NCI-H2196 (cell line): Measurements from ENCODE around the gene WFDC5.
"Not testable (repeated sequence)": the region's sequence is repeated elsewhere in the genome, so short reads cannot be mapped to it uniquely, and the experiment has no call there.

ENCODE experiments used
- DNase-seq: peaks from one replicate; lab custom pipeline; 2025; ENCODE audit not compliant: unreplicated experiment; lab: John Stamatoyannopoulos, UW

The WFDC5 gene, protein sequence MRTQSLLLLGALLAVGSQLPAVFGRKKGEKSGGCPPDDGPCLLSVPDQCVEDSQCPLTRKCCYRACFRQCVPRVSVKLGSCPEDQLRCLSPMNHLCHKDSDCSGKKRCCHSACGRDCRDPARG

DNA sequence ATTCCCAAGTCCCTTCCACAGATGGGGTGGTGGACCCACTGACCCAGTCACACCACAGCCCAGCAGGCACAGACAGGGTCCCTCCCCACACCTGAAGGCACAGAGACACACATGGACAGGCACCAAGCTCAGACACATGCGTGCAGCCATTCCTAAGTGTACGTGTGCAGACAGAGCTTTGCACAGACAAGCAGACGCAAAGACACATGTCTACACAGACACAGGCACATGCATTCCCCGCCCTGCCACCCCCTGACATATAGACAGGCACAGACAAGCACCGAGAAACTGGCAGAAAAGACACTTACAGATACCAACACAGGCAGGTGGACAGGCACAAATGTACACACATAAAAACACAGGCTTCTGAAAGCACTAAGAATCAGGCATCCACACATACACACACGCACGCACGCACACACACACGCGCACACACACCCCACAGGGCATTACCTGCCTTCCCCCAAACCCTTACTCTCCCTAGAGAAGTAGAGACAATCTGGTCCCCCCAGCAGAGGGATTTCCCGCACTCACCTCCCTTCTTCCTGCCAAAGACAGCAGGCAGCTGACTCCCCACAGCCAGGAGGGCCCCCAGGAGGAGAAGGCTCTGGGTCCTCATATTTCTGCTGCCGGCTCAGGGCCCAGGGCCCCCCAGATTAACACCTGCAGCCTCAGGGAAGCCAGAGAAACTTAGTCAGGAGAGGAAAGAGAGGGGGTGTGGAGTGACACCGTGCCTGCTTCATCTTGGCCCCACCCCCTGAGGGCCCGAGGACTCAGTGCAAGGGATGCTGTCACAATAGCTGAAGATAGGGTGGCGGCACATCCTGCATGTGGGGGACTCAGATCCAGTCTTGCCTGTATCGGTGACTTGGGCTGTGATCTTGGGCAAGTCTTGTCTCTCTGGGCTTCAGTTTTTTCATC, at the start of gene WFDC5:
WFDC5 (minus strand) TSS at position 710 of the 921 bp plus-strand sequence; CDS start at position 619, 91 bp downstream.
- no peak for DNase-seq

DNA sequence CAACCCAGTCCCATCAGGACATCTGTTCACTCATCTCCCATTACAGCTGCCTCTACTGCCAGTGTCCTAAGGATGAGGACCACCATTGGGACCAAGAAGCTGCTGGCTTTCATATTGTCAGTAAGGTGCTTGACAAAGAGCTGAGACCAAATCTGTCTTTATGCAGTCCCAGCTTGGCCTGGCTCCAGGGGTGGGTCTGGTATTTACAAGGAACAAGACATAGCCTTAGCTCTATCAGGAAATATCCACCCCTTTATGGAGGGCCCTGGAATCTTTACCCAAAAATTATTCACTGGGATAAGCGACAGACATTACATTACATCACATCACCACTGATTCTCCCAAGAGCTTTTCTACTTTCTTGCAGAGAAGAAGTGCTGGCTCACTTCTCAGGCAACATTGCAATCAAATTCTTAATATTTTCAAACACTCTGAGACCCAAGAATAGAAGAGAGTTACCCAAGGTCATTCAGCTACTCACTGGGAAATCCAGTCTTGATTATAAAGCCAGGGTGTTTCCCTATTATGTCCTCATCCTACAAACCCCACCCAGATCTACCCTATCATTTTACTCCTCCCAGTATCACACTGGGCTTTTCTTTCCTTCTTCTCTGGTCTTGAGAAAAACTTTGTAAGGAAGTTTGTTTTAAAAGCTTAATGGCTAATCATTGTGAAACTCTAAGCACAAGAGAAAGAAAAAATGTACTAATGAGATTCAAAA, 48.3 kb upstream of the WFDC5 start:
- DNase-seq: no peak

DNA sequence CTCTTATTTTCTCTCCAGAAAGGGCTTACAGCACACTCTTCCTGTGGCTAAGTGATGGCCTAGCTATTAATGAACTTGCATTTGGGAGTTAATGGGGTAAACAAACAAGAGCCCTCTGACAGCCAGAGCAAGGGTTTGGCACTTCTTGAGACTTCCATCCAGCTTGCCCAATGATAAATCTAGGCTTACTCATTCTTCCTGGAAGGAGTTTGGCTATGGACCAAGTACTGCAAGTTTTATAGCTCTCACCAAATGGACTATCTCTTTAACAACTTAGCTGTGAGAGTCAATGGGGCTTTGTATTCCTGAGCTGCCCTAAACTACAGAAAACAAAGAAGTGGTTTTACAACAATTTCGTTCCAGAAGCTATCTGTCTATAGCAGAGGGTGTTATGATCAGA, 43.0 kb upstream of the WFDC5 start:
- peak; percentile 16 for DNase-seq

DNA sequence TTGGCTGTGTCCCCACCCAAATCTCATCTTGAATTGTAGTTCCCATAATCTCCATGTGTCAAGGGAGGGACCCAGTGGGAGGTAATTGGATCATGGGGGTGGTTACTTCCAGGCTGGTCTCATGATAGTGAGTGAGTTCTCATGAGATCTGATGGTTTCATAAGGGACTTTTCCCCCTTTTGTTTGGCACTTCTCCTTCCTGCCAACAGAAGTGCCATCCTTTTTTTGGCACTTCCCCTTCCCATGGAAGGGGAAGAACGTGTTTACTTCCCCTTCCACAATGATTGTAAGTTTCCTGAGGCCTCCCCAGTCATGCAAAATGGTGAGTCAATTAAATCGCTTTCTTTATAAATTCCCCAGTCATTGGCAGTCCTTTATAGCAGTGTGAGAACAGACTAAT, 41.7 kb upstream of the WFDC5 start:
- no peak for DNase-seq

DNA sequence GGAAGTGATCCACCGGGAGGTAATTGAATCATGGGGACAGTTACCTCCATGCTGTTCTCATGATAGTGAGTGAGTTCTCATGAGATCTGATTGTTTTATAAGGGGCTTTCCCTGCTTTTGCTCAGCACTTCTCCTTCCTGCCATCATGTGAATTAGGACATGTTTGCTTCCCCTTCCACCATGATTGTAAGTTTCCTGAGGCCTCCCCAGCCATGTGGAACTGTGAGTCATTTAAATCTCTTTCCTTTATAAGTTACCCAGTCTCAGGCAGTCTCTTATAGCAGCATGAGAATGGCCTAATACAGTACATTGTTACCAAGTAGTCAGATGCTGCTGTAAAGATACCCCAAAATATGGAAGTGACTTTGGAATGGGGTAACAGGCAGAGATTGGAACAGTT, 39.8 kb upstream of the WFDC5 start:
- DNase-seq: not testable (repeated sequence)

DNA sequence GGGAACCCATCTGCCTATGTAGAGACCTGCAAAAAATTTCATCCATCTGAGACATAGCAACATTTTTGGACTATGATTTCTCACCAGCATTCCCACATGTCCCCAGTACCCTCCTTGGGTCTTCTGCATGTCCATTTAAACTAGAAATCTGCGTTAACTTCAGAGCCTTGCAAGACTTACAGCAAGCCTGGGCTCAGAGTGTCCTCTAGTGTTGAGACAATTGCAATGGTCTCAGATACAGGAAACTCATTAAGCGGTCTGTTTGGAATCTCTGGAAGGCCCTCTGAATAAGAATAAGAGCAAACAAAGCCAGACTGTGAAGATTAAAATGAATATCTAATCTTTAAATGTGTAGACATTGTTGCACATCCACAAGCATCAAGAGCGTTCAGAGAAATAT, 39.2 kb upstream of the WFDC5 start:
- DNase-seq: no peak

DNA sequence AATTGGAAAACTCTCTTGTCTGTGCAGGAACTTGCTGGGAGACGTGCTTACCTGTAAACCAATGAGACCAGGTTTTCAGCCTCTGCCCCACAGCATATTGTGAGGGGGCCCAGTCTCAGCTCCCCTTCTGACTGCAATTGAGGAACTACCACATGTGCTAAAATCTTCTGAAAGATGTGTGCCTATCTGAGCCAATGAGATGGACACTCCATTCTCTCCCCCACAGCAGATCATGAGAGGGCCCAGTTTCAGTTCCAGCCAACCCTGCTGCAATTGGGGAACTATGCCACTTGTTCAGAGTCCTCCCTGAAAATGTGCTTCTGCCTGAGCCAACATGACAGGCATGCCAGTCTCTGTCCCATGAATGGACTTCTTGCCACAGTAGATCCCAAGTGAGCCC, 38.8 kb upstream of the WFDC5 start:
- DNase-seq: no peak

DNA sequence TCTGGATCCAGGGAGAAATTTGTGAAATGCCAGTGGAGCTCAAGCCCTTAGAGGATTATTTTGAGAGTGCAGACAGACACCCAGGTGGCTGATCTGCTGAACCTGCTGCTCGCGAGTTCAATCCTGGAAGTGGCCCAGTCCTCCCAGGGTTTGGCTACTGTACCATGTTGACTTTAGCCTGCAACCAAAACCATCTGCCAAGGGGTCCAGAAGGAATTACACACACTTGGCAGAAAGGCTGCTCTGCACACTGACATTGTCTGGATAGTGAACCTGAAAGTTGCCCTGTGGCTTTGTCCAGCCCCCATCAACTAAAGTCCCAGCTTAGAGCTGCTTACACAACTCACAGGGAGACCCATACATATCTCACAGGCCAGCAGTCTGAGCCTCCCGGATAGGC, 38.2 kb upstream of the WFDC5 start:
- DNase-seq: no peak

DNA sequence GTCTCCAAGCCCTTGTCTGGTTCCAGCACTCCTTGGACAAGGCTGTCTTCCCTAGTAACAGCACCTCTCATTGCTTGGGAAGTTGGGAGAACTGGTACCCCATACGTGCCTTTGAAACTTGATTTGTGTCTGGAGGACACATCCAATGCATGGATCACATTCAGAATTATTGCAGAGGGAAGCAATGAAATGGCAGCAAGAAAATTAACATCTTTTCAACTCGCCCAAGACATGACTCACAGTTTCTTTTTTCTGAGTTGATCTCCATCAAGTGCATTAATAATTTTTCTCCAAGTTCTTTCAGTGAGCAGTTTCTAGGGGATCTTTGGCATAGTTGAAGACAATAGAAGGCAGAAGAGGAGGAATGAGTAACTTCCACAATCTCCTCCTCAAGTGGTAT, 37.4 kb upstream of the WFDC5 start:
- DNase-seq: no peak

DNA sequence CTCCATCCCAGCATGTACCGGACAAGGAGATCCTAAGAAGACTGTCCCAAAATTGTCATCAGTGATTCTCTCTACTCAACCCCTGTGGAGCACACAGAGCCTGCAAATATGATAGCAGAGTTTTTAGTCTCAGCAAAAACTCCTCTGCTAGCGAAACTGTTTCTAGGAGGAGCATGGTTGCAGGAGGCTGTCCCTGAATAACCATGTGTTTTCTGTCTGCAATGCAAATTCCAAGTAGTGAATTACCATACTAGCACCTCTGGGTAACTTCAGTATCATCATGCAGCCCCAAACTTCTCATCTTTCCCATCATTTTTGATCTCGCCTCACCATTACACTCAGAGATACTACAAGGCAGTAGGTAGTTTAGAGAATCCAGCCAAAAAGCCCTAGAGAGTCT, 34.1 kb upstream of the WFDC5 start:
- no peak for DNase-seq

DNA sequence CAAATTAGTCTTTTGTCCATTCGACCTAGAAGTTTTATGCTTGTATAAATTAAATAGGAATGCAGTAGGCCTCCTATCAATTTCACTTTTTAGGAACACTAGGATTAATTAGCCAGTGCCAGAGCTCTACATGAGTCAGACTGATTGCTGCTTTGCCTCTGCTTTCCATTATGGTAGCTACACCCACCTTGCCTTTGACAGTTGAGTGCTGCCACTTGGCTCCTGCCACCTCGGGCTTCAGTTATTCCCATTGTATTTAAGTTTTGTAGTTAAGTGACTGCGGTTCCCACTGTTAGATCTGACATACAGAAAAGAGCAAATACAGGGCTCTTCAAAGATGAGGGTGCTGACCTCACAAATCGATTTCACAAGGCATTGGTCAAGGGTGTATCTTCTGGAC, 25.9 kb upstream of the WFDC5 start:
- no peak for DNase-seq

DNA sequence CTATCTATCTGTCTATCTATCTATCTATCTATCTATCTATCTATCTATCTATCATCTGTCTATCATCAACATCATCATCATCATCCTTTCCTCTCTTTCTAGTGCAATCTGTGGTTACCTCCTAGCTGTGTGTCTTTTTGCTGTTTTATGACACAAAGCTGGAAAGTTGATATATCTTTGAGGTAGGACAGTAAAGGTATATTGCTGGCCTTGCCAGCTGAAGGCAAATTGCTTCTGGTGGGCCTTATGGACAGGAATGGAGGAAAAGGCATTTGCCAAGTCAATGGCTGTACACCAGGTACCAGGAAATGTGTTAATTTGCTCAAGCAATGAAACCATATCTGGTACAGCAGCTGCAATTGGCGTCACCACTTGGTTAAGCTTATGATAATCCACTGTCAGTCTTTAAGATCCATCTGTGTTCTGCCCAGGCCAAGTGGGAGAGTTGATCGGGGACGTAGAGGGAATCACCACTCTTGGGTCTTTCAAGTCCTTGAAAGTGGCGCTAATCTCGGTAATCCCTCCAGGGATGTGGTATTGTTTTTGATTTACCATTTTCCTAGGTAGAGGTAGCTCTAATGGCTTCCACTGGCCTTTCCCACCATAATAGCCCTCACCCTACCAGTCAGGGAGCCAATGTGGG, 24.9 kb upstream of the WFDC5 start:
- not testable (repeated sequence) for DNase-seq

DNA sequence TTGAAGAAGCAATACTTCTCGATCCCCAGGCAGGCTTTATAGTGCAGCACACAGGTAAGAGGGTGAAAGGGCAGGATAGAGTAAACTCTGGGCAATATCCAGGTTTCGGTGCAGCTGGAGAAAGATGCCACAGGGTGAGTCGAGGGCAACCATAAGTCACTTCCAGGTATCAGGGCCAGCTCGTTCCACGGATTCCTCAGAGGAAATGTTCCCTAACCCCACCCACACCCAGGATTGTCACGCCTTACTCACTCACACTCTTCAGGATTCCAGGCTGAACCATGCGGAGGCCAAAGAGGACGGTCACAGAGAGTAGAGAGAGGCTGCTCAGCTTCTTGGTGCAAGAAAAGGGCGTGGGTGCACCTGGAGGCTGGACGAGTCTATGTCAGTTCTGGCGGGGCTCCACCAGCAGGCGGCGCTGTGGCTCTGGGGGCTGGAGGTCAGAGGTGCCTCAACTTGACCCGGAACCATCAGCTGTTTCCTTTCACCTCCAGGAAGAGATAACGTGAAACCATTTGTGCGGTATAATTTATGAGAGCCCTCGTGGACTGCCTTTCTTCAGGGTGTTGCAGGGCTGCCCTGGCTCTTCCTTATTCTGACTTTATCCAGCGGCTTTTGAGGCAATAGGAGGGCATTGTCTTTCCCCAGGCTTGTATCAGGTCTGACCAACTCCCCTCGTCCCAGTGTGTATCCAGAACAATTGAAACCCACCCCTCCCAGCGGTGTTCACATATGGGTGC, 23.8 kb upstream of the WFDC5 start:
- peak; percentile 12 for DNase-seq

DNA sequence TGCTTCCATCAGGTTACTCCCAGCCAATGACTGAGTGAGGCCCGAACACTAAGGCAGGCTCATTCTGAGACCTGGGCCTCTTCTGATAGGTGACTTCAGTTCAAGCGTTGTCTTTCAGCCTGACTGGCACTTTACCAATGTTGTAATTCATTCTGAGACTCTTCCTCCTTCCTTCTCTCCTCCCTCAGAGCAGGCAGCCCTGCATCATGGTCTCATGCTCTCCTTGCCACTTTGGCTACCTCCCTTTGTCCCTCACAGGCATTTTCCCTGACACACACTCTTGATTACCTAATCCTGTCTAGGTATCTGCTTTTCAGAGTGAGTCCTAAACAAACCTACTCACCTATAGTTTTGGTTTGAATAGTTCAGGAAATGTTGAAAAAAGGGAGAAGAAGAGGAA, 21.9 kb upstream of the WFDC5 start:
- no peak for DNase-seq

DNA sequence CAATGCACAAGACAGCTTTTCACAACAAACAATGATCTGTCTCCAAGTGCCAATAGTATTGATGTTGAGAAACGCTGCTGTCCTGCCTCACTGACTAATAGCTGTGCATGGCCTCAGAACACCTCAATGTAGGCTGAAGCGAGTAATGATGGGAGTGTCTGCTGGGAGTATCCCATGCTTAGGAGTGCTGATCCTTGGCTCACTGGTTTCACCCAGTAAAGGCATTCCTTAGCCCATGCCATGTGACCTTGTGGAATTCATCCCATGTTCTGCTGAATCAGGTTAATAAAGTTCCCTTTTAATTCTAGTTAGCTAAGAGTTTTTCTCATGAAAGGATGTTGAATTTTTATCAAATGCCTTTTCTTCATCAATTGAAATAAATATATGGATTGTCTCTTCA, 13.1 kb upstream of the WFDC5 start:
- DNase-seq: no peak

DNA sequence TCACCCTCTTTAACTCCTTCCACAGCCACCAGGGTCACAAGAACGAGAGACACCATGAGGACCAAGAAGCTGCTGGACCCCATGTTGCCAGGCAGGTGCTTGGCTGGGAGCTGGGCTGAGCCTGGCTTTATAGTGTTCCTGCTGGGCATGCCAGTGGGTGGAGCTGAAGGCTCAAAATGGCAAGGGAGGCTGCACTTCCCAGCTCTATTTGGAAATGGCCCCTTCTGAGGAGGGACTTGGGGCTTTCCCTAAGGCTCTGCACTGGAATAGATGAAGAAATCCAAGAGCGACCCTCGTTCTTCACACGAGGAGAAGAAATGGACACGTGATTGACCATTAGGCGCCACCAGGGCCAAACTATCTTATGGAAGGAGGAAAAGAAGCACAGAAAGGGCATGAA, 9.4 kb upstream of the WFDC5 start, which contains the start of gene WFDC12:
WFDC12 (minus strand) TSS at position 101 of the 400 bp plus-strand sequence; CDS start at position 83, 18 bp downstream.
- DNase-seq: no peak

DNA sequence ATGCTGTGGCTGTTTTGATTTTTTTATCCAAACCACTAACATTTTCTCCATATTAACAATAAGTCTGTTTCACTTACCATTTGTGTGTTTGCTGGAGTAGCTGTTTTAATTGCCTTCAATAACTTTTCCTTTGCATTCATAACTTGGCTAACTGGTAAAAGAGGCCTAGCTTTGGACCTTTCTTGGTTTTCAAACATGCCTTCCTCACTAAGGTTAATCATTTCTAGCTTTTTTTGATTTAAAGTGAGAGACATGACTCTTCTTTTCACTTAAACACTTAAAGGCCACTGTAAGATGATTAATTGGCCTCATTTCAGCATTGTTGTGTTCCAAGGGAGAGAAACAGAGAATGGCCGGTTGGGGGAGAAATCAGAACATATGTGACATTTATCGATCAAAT, 6.4 kb upstream of the WFDC5 start:
- DNase-seq: no peak

DNA sequence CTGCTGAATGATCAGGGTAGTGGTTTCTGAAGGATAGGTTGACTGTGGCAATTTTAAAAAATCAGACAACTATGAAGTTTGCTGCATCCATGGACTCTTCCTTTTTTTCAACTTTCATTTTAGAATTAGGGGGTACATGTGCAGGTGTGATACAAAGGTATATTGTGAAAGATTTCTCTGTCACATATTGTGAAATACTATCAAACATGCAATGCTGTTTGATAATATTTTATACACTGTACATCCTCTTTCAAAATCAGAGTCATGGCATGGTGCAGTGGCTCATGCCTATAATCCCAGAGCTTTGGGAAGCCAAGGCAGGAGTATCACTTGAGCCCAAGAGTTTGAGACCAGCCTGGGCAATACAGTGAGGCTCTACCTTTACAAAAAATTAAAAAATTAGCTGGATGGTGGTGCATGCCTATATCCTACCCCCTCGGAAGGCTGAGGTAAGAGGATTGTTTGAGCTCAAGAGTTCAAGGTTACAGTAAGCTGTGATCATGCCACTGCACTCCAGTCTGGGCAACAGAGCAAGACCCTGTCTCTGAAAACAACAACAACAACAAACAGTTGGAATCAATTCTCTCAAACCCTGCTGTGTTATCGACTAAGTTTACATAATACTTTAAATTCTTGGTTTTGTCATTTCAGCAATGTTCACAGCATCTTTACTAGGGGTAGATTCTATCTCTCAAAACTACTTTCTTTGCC, 4.7 kb upstream of the WFDC5 start:
- no peak for DNase-seq

DNA sequence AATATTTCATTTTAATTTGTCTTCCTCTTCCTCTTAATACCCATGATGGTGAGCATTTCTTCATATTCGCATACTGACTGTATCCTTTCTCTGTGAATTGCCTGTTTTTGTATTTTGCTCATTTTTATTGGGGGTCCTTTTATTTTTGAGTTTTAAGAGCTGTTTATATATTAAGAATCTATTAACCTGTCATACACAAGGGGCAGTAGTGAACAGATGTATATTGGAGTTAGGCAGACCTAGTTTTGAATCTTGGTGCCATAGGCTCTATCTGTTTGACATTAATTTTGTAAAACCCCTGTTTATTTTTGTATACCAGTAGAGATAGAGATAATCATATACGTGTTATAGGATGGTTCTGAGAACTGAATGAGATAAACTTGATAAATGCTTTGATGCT, 3.1 kb upstream of the WFDC5 start:
- no peak for DNase-seq

DNA sequence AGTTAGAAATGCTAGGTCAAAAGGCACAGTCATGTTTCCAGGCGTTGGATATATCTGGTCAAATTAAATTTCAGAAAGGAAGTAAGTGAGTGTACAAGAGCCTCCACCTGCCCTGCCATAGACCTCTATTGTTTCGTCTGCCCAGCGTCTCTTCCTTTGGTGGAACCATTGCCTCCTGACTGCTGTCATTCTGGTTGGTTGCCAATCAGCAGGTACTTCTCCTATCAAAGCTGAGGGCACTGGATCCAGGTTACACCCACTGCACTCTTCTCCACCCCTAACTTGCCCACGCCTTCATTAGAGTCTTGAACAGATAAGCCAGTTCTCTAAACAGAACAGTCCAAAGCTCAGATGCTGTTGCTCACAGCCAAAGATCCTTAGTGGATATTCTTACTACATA, 2.6 kb upstream of the WFDC5 start:
- peak; percentile 7 for DNase-seq
